IPS-18a (cell line): ENCODE measurements around the gene EYS.

Source experiments
- H3K27ac ChIP-seq: one replicate; pipeline ENCODE4 v1.5.1; 2013; ENCODE audit warnings: low read length
- H3K27me3 ChIP-seq: one replicate; pipeline ENCODE4 v1.6.1; 2013; ENCODE audit warnings: mild to moderate bottlenecking, low read length; ENCODE audit not compliant: control insufficient read depth, insufficient read depth
- H3K36me3 ChIP-seq: one replicate; pipeline ENCODE4 v1.6.1; 2013; ENCODE audit warnings: low read depth, low read length; ENCODE audit not compliant: control insufficient read depth
- H3K4me1 ChIP-seq: one replicate; pipeline ENCODE4 v1.6.1; 2013; ENCODE audit warnings: low read depth, low read length; ENCODE audit not compliant: control insufficient read depth
- H3K4me3 ChIP-seq: one replicate; pipeline ENCODE4 v1.5.1; 2013; ENCODE audit warnings: low read length
- H3K9ac ChIP-seq: one replicate; pipeline ENCODE4 v1.6.1; 2013; ENCODE audit warnings: mild to moderate bottlenecking, low read length, moderate library complexity
- H3K9me3 ChIP-seq: one replicate; pipeline ENCODE4 v1.6.1; 2013; ENCODE audit warnings: low read depth, low read length; ENCODE audit not compliant: control insufficient read depth

Gene EYS

DNA sequence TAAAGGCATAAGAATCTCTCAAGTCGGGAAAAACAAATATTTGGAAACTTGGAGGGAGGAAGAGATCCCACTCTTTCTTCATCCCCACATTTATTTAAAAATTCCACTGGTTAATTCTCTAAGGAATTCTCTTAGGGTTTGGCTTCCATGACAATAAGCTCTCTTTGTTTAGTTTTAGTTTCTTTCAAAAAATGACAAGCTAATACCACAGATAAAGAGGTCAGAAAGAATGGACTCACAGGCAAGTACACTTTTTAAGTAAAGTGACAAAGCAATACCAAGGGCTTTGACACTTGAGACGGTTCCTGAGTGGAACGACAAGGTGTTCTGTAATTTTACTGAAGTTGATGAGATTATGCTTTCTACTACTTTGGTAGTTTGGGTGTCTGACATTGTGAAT lies 1199.4 kb downstream of the EYS start:
- no peak overlapping the region for H3K27ac ChIP-seq
- no peak overlapping the region for H3K4me3 ChIP-seq
- H3K9ac ChIP-seq = no peak overlapping the region
- H3K9me3 ChIP-seq = no peaks in the 10 kb centered on the region
- H3K36me3 ChIP-seq = no peaks in the 10 kb centered on the region
- H3K4me1 ChIP-seq = no peaks in the 10 kb centered on the region
- H3K27me3 ChIP-seq = no peaks in the 10 kb centered on the region

DNA sequence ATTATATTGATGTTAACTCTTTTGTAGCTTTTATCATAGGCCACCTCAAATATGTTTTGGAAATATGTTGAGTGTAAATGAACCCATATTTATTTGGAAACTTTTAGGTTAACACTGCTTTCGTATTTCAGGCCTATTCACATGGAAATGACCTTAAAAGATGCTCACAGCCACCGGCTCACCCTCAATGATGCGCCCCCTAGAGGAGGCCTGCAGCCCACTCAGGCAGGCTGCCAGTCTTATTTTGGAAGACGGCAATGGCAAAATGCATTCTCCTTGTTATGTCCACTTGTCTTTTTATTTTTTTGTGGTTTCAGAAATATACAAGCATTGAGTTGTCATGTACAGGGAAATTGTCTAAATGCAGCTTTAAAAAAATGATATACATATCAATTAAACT lies 1201.7 kb downstream of the EYS start:
- no peak overlapping the region for H3K9ac ChIP-seq
- no peak overlapping the region for H3K27ac ChIP-seq
- H3K36me3 ChIP-seq = no peaks in the 10 kb centered on the region
- H3K9me3 ChIP-seq = no peaks in the 10 kb centered on the region
- no peaks in the 10 kb centered on the region for H3K4me1 ChIP-seq
- no peaks in the 10 kb centered on the region for H3K27me3 ChIP-seq
- no peak overlapping the region for H3K4me3 ChIP-seq

DNA sequence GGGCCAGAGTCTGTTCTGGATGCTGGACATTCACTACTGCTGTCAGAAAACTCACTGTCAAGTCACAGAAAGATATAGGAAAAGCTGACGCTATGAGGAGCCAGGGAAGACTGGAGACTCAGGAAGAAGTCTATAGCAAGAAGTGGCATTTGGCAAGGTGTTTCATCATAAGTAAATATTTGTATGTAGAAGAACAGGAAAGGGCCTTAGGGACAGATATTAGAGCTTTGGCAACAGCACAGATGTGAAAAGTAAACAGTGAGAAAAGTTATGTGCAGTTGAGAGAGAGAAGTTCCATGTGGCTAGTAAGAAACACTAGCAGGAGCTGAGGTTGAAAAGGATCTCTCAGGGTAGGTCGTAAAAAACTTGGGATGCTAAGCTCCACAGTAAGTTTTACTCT lies 1202.5 kb downstream of the EYS start:
- Histone ChIP-seq H3K27ac (no peak overlapping the region), H3K4me1 (no peaks in the 10 kb centered on the region), H3K27me3 (no peaks in the 10 kb centered on the region), H3K9ac (no peak overlapping the region), H3K36me3 (no peaks in the 10 kb centered on the region), H3K4me3 (no peak overlapping the region), H3K9me3 (no peaks in the 10 kb centered on the region)

DNA sequence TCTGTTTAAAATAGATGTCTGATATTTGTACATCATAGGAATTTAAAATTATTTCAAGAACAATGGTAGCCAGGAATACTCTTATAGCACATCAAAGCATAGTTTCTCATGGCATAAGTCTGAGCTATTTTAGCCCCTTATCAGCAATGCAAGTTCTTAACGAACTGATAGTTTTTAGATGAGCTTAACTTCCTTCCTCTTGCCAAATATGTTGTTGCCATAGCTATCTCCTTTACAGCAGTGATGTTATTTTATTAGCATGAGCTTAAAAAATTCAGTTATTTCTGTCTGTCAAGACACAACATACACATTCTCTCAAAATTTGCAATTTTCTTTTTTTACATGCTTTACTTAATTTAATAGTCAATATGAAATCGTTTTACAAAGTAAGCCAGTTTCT lies 1204.2 kb downstream of the EYS start:
- Histone ChIP-seq H3K4me1 (no peaks in the 10 kb centered on the region), H3K4me3 (no peak overlapping the region), H3K9me3 (no peaks in the 10 kb centered on the region), H3K36me3 (no peaks in the 10 kb centered on the region), H3K27me3 (no peaks in the 10 kb centered on the region), H3K27ac (no peak overlapping the region), H3K9ac (no peak overlapping the region)

DNA sequence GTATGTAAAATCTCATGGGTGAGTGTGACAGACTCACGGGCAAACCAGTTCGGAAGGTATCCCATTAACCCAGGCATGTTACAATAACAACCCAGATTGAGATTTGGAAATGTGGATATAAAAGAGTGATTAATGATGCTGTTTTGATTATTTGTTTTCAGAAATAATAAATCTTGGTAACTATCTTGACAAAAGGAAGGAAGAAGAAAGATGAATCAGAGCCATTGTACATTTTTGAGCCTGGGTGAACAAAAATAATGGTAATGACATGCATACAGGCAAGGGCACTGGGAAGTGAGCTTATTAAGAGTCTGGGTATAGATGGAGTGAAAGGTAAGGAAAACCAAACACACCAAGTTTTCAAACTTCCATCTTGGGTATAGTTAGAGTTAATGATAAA lies 1209.4 kb downstream of the EYS start:
- Histone ChIP-seq H3K36me3 (no peaks in the 10 kb centered on the region), H3K9me3 (no peaks in the 10 kb centered on the region), H3K4me3 (no peak overlapping the region), H3K9ac (no peak overlapping the region), H3K27me3 (no peaks in the 10 kb centered on the region), H3K4me1 (no peaks in the 10 kb centered on the region), H3K27ac (no peak overlapping the region)

DNA sequence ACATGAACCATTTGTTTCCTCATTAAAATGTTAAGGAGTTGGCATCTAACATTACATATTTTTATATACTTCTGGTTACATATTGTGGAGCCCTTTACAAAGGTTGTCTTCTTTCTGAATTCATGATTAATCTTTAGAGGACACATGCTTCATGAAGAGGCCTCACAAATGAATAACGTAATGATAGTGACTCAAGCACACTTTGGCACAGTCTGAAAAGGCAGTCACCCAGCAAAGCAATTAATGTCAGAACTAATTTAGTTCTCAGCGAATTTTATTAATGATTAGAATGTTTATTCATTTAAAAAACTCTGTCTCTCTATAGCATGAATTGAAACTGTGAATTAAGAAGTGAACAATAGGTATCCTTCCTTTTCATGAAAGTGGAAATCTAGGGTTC lies 1217.3 kb downstream of the EYS start:
- no peaks in the 10 kb centered on the region for H3K9me3 ChIP-seq
- no peak overlapping the region for H3K4me3 ChIP-seq
- no peaks in the 10 kb centered on the region for H3K36me3 ChIP-seq
- H3K27ac ChIP-seq = no peak overlapping the region
- H3K4me1 ChIP-seq = no peaks in the 10 kb centered on the region
- H3K27me3 ChIP-seq = no peaks in the 10 kb centered on the region
- H3K9ac ChIP-seq = no peak overlapping the region

DNA sequence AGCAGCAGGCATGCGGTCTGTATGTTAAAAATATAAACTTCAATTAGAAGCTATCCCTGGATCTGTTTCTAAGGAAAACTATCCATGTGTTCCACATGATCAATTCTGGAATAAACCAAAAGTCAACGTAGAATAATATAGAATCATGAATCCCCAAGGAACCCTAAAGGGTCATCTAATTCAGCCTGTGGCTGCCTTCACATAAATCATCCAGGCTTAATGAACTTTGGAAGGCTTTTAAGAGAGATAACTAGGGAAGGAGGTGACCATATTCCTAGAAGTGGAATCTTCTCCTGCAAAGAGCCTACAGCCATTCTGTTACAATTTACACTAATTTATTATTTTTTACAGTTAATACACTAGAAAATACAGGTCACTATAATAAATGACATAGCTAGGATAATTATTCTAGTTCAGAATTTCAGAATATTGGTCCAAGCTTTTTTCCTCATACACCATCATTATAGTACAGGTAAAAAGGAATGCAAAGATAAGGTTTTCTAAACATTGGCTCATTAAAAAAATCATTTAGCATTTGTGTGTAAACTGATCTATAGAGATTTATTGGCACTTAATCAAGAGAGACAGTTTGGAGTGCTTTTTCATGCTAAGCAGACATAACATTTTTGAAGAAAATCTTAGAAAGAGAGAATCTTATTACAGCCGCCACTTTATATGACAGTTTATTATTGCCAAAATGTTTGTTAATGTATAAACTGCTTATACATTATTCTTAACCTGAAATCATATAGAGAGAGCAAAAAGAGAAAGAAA lies 1220.3 kb downstream of the EYS start:
- no peak overlapping the region for H3K9ac ChIP-seq
- H3K27ac ChIP-seq = no peak overlapping the region
- no peaks in the 10 kb centered on the region for H3K36me3 ChIP-seq
- no peaks in the 10 kb centered on the region for H3K9me3 ChIP-seq
- no peaks in the 10 kb centered on the region for H3K27me3 ChIP-seq
- no peak overlapping the region for H3K4me3 ChIP-seq
- H3K4me1 ChIP-seq = no peaks in the 10 kb centered on the region

DNA sequence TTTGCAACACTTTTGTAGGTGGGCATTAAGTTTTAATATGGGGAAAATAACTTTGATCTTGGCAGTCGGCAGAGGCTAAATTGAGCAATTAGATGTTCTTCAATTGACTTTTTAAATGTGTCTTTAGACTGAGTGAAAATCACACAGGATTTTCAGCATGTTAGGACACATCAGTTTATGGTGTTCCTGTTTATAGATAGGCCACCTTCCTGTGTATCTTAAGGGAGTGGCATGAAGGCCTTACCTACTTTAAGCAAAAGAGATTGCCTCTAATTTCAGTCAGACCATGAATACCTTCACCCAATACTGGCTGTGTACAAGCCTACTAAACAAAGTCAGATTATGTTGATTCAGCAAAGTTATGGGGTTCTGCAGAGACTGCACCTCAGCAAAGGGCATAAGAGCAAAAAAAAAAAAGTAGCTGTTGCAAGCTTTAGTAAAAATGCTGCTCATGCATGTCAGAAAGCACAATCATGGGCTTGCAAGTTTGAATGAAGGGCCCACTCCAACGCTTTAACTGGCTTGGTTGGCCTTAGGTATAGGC lies 1223.0 kb downstream of the EYS start:
- Histone ChIP-seq H3K27ac (no peak overlapping the region), H3K4me3 (no peak overlapping the region), H3K4me1 (no peaks in the 10 kb centered on the region), H3K27me3 (no peaks in the 10 kb centered on the region), H3K9me3 (no peaks in the 10 kb centered on the region), H3K36me3 (no peaks in the 10 kb centered on the region), H3K9ac (no peak overlapping the region)

DNA sequence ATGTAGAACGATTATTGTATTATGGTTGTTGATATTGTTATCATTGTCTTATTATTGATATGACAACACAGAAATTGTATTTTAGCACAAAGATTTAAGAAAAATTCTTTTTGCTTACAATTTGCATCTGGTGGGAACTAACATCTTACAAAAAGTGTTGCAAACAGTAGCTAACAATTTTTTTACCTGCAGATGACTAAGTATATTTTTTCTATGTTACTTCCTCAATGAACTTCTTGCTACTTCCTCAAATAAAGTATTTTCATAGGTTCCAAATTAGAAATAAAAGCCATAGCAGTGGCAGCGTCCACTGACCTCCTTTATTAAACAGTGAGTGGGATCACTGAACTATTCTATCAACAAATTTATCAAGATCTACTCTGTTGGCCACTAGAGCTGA lies 1224.4 kb downstream of the EYS start:
- Histone ChIP-seq H3K9ac (no peak overlapping the region), H3K9me3 (no peaks in the 10 kb centered on the region), H3K36me3 (no peaks in the 10 kb centered on the region), H3K27me3 (no peaks in the 10 kb centered on the region), H3K4me3 (no peak overlapping the region), H3K27ac (no peak overlapping the region), H3K4me1 (no peaks in the 10 kb centered on the region)

DNA sequence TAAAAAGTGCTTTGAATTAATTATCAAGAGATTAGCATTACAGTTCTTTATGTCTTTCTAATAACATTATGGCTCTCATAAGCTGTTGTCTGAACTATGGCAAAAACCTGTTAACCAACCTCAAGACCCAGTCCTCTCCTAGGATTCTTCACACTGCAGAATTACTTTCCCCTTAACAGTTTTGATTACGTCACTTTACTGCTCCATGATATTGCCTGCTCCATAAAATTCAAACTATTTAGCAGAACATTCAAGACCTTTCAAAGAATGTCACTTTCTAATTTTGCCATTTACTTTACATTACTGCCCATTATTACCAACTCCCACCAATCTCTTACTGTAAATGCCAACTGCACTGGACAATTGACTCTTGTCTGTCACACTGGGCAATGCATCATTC lies 1227.9 kb downstream of the EYS start:
- Histone ChIP-seq H3K4me1 (no peaks in the 10 kb centered on the region), H3K9ac (no peak overlapping the region), H3K36me3 (no peaks in the 10 kb centered on the region), H3K9me3 (no peaks in the 10 kb centered on the region), H3K4me3 (no peak overlapping the region), H3K27ac (no peak overlapping the region), H3K27me3 (no peaks in the 10 kb centered on the region)

DNA sequence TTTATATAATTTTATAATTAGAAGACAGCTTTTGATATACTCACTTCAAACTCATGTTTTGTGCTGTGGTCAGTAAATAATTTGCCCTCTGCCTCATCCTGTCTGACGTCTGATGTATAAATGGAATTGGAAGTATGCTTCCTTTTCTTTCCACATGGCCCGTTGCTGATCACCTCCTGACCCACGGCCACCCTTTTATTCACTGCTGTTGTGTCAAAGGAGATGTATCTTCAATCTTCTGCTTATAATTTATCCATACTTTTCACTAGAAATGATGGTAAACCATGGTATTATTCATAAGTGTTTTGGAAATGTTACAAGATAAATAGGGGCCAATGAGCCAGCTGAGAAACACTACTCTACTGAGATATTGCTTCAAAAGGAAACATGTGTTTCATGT lies 1229.6 kb downstream of the EYS start:
- Histone ChIP-seq H3K27ac (no peak overlapping the region), H3K27me3 (no peaks in the 10 kb centered on the region), H3K9ac (no peak overlapping the region), H3K9me3 (no peaks in the 10 kb centered on the region), H3K36me3 (no peaks in the 10 kb centered on the region), H3K4me1 (no peaks in the 10 kb centered on the region), H3K4me3 (no peak overlapping the region)

DNA sequence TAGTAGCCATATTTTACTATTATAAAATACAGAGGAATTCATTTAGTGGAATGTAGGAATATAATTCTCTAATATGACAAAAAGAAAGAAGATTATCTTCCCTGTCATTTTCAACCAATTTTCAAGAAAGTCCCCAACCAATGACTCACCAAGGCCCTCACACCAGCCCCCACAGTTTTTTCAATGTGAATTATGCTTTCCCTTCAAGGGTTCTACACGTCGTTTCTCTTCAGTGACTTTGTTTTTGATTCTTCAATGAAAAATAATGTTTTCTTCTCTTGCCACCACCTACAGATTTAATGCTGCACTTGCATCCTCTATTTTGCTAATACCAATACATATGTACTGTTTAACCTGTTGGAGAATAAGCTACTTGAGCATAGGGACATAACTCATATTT lies 1230.1 kb downstream of the EYS start:
- Histone ChIP-seq H3K9ac (no peak overlapping the region), H3K9me3 (no peaks in the 10 kb centered on the region), H3K36me3 (no peaks in the 10 kb centered on the region), H3K4me1 (no peaks in the 10 kb centered on the region), H3K27me3 (no peaks in the 10 kb centered on the region), H3K4me3 (no peak overlapping the region), H3K27ac (no peak overlapping the region)
